Measurements from ENCODE around the gene SSH3. TPM values are rescaled to one million over a fixed set of nuclear protein-coding genes. Genes with fewer than 3 reads are reported as not detected.

Gene SSH3
- total RNA-seq, 1 donor from 2014 or later = 37.7 TPM

GRCh38 chr11:67262731-67263675, 40.3 kb upstream of the SSH3 start:
- H3K27ac ChIP-seq = peak overlapping the region; percentile 53

GRCh38 chr11:67264260-67264659, 39.1 kb upstream of the SSH3 start:
- H3K4me3 ChIP-seq = no peak overlapping the region
- H3K36me3 ChIP-seq = peaks cover 18% of the 10 kb centered on the region
- no peaks in the 10 kb centered on the region for H3K27me3 ChIP-seq (ENCODE audit: low read depth)
- no peak overlapping the region for H3K27ac ChIP-seq
- TF ChIP-seq CTCF (IDR thresholded peaks at IDR 0.05) = no peak
- DNase-seq (no peak), ATAC-seq (no peak)
- H3K4me1 ChIP-seq = peaks cover 52% of the 10 kb centered on the region
- intact Hi-C loops (cut with DNase I) = loop anchor here (10.0 kb wide), 1 partner anchor 51 kb away; no protein-coding TSS in a partner anchor
- H3K9me3 ChIP-seq = no peaks in the 10 kb centered on the region

More at GRCh38 chr11:67262731-67263675, 40.3 kb upstream of the SSH3 start:
- peaks cover 6% of the 10 kb centered on the region for H3K36me3 ChIP-seq
- peak overlapping the region; percentile 11 for H3K4me3 ChIP-seq
- TF ChIP-seq CTCF (IDR thresholded peaks at IDR 0.05) = peak; percentile 80
- H3K9me3 ChIP-seq = no peaks in the 10 kb centered on the region
- ATAC-seq (peak; percentile 80 to 82), DNase-seq (peak; percentile 88)
- no peaks in the 10 kb centered on the region for H3K27me3 ChIP-seq (ENCODE audit: low read depth)
- peaks cover 40% of the 10 kb centered on the region for H3K4me1 ChIP-seq
- intact Hi-C loops (cut with DNase I) = loop anchor here (10.0 kb wide), 1 partner anchor 52 kb away; no protein-coding TSS in a partner anchor

GRCh38 chr11:67264877-67265632, 38.3 kb upstream of the SSH3 start:
- Histone ChIP-seq H3K9me3 (no peaks in the 10 kb centered on the region), H3K27me3 (ENCODE audit: low read depth) (no peaks in the 10 kb centered on the region), H3K27ac (no peak overlapping the region), H3K36me3 (peaks cover 23% of the 10 kb centered on the region), H3K4me1 (peaks cover 60% of the 10 kb centered on the region), H3K4me3 (no peak overlapping the region)
- TF ChIP-seq CTCF (IDR thresholded peaks at IDR 0.05) = no peak
- no peak for DNase-seq
- intact Hi-C loops (cut with DNase I) = loop anchor here (10.0 kb wide), 1 partner anchor 50 kb away; no protein-coding TSS in a partner anchor
- no peak for ATAC-seq

- intact Hi-C loops (cut with DNase I) = loop anchor here (10.0 kb wide), 1 partner anchor 49 kb away; no protein-coding TSS in a partner anchor
- Histone ChIP-seq H3K27me3 (ENCODE audit: low read depth) (no peaks in the 10 kb centered on the region), H3K4me3 (peak overlapping the region; percentile 29), H3K36me3 (peaks cover 23% of the 10 kb centered on the region), H3K27ac (peak overlapping the region; percentile 60), H3K4me1 (peaks cover 68% of the 10 kb centered on the region), H3K9me3 (no peaks in the 10 kb centered on the region)
- TF ChIP-seq CTCF (IDR thresholded peaks at IDR 0.05) = peak; percentile 65
- ATAC-seq (peak; percentile 73 to 80), DNase-seq (peak; percentile 88)
These were observed 37.5 kb upstream of the SSH3 start for GRCh38 chr11:67265633-67266448.

Data from lower lobe of right lung (tissue), 2 donors.